ENCODE measurements around the gene D2HGDH. TPM values are rescaled to one million over a fixed set of nuclear protein-coding genes. Genes with fewer than 3 reads are reported as not detected.

Gene D2HGDH
- total RNA-seq, 1 donor from 2014 or later = 10.0 TPM

DNA sequence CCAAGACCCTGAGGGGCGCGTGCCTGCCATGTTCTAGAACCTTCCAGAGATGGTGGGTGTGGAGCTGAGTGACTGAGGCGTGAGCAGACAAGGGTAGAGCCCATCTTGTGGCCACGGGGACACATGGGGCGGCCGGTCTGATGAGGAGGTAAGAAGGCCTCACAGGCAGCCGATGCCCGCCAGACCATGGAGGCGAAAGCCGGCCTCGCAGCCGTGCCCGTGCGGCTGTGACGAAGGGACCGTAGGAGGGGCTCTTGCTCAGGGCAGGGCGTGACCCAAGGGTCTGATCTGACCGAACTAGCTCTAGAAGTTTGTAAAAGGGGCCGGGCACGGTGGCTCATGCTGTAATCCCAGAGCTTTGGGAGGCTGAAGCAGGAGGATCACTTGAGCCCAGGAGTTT lies 19.6 kb downstream of the D2HGDH start:
- Histone ChIP-seq H2AFZ (ENCODE audit: low read depth, low read length) (no peak overlapping the region), H3K79me2 (ENCODE audit: insufficient read depth, low read length) (no peaks in the 10 kb centered on the region), H3K4me2 (ENCODE audit: low read length) (no peak overlapping the region), H3K4me3 (ENCODE audit: insufficient read depth, low read depth, low read length) (no peak overlapping the region), H3K36me3 (ENCODE audit: insufficient read depth, low read length) (no peaks in the 10 kb centered on the region), H3K27ac (ENCODE audit: low read depth, low read length) (no peak overlapping the region), H3K9ac (ENCODE audit: low read length) (no peak overlapping the region), H3K27me3 (ENCODE audit: insufficient read depth, low read length) (no peaks in the 10 kb centered on the region), H3K9me3 (ENCODE audit: insufficient read depth, low read depth, low read length) (no peaks in the 10 kb centered on the region), H3K4me1 (ENCODE audit: insufficient read depth, low read length) (no peaks in the 10 kb centered on the region), H4K20me1 (ENCODE audit: insufficient read depth, low read length) (no peaks in the 10 kb centered on the region)
- H3K36me3 Mint-ChIP-seq (ENCODE audit: low read depth, unreplicated experiment) = peaks cover 26% of the 10 kb centered on the region
- TF ChIP-seq, protein P1, sequence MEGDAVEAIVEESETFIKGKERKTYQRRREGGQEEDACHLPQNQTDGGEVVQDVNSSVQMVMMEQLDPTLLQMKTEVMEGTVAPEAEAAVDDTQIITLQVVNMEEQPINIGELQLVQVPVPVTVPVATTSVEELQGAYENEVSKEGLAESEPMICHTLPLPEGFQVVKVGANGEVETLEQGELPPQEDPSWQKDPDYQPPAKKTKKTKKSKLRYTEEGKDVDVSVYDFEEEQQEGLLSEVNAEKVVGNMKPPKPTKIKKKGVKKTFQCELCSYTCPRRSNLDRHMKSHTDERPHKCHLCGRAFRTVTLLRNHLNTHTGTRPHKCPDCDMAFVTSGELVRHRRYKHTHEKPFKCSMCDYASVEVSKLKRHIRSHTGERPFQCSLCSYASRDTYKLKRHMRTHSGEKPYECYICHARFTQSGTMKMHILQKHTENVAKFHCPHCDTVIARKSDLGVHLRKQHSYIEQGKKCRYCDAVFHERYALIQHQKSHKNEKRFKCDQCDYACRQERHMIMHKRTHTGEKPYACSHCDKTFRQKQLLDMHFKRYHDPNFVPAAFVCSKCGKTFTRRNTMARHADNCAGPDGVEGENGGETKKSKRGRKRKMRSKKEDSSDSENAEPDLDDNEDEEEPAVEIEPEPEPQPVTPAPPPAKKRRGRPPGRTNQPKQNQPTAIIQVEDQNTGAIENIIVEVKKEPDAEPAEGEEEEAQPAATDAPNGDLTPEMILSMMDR (IDR thresholded peaks at IDR 0.05; ENCODE audit: insufficient read depth, low read depth, low read length) = no peak
- no peak for TF ChIP-seq EZH2 (IDR thresholded peaks at IDR 0.05; ENCODE audit: insufficient read depth, low read length)
- H3K9me3 Mint-ChIP-seq (ENCODE audit: unreplicated experiment) = no peaks in the 10 kb centered on the region
- no peak for DNase-seq (ENCODE audit: low read depth)
- H3K27me3 Mint-ChIP-seq (ENCODE audit: low read depth, unreplicated experiment) = peaks cover 3% of the 10 kb centered on the region
- no peak overlapping the region for H3K27ac Mint-ChIP-seq (ENCODE audit: unreplicated experiment)
- no peaks in the 10 kb centered on the region for H3K4me1 Mint-ChIP-seq (ENCODE audit: low read depth, unreplicated experiment)
- no peak for FAIRE-seq
- H3K4me3 Mint-ChIP-seq (ENCODE audit: unreplicated experiment) = no peak overlapping the region

DNA sequence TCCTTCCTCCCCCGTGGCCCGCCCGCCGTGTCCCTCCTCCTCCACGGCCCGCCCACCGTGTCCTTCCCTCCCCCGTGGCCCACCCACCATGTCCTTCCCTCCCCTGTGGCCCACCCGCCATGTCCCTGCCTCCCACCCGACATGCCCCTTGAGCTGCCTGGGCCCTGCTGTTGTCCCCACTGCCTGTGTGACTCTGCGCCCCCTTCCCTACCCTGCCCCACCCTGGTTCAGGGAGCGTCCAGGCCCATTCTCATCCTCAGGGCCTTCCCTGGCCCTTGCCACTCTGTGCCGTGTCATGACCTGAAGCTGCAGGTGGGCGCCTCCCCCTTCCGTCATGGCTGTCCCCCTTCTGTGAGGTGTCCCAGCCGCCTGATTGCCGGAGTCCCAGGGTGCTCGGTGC lies 20.7 kb downstream of the D2HGDH start:
- Histone ChIP-seq H2AFZ (ENCODE audit: low read depth, low read length) (no peak overlapping the region), H3K4me1 (ENCODE audit: insufficient read depth, low read length) (no peaks in the 10 kb centered on the region), H3K4me3 (ENCODE audit: insufficient read depth, low read depth, low read length) (no peak overlapping the region), H3K27me3 (ENCODE audit: insufficient read depth, low read length) (no peaks in the 10 kb centered on the region), H3K9ac (ENCODE audit: low read length) (no peak overlapping the region), H4K20me1 (ENCODE audit: insufficient read depth, low read length) (peaks cover 5% of the 10 kb centered on the region), H3K27ac (ENCODE audit: low read depth, low read length) (no peak overlapping the region), H3K79me2 (ENCODE audit: insufficient read depth, low read length) (no peaks in the 10 kb centered on the region), H3K9me3 (ENCODE audit: insufficient read depth, low read depth, low read length) (no peaks in the 10 kb centered on the region), H3K4me2 (ENCODE audit: low read length) (no peak overlapping the region), H3K36me3 (ENCODE audit: insufficient read depth, low read length) (no peaks in the 10 kb centered on the region)
- DNase-seq (ENCODE audit: low read depth) (no peak), FAIRE-seq (no peak)
- no peak for TF ChIP-seq EZH2 (IDR thresholded peaks at IDR 0.05; ENCODE audit: insufficient read depth, low read length)
- TF ChIP-seq, protein P1 (IDR thresholded peaks at IDR 0.05; ENCODE audit: insufficient read depth, low read depth, low read length) = no peak
- Mint-ChIP-seq H3K4me1 (ENCODE audit: low read depth, unreplicated experiment) (no peaks in the 10 kb centered on the region), H3K9me3 (ENCODE audit: unreplicated experiment) (peaks cover 6% of the 10 kb centered on the region), H3K27me3 (ENCODE audit: low read depth, unreplicated experiment) (peaks cover 3% of the 10 kb centered on the region), H3K4me3 (ENCODE audit: unreplicated experiment) (no peak overlapping the region), H3K36me3 (ENCODE audit: low read depth, unreplicated experiment) (peaks cover 26% of the 10 kb centered on the region), H3K27ac (ENCODE audit: unreplicated experiment) (no peak overlapping the region)

DNA sequence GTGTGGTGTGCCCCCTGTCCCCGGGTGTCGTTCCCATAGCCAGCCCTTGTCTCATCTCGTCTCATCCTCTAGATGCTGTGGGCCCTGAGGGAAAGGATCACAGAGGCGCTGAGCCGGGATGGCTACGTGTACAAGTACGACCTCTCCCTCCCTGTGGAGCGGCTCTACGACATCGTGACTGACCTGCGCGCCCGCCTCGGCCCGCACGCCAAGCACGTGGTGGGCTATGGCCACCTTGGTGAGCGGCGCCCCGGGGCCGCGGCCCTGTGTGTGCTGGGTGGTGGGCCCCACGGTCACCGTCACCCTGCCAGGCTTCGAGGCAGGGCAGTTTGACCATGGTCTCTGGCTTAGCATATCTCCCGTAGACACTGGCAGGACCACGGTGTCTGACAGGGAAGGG lies 21.3 kb downstream of the D2HGDH start:
- H3K4me1 ChIP-seq (ENCODE audit: insufficient read depth, low read length) = no peaks in the 10 kb centered on the region
- TF ChIP-seq, protein P1 (IDR thresholded peaks at IDR 0.05; ENCODE audit: insufficient read depth, low read depth, low read length) = no peak
- no peak for TF ChIP-seq EZH2 (IDR thresholded peaks at IDR 0.05; ENCODE audit: insufficient read depth, low read length)
- no peak overlapping the region for H2AFZ ChIP-seq (ENCODE audit: low read depth, low read length)
- H3K27me3 ChIP-seq (ENCODE audit: insufficient read depth, low read length) = no peaks in the 10 kb centered on the region
- H3K36me3 Mint-ChIP-seq (ENCODE audit: low read depth, unreplicated experiment) = peaks cover 28% of the 10 kb centered on the region
- no peak overlapping the region for H3K4me3 Mint-ChIP-seq (ENCODE audit: unreplicated experiment)
- FAIRE-seq (no peak), DNase-seq (ENCODE audit: low read depth) (no peak)
- peaks cover 11% of the 10 kb centered on the region for H4K20me1 ChIP-seq (ENCODE audit: insufficient read depth, low read length)
- H3K27ac Mint-ChIP-seq (ENCODE audit: unreplicated experiment) = no peak overlapping the region
- H3K4me2 ChIP-seq (ENCODE audit: low read length) = no peak overlapping the region
- H3K9ac ChIP-seq (ENCODE audit: low read length) = no peak overlapping the region
- no peaks in the 10 kb centered on the region for H3K36me3 ChIP-seq (ENCODE audit: insufficient read depth, low read length)
- H3K9me3 ChIP-seq (ENCODE audit: insufficient read depth, low read depth, low read length) = peaks cover 3% of the 10 kb centered on the region
- peaks cover 8% of the 10 kb centered on the region for H3K9me3 Mint-ChIP-seq (ENCODE audit: unreplicated experiment)
- H3K27ac ChIP-seq (ENCODE audit: low read depth, low read length) = no peak overlapping the region
- no peaks in the 10 kb centered on the region for H3K79me2 ChIP-seq (ENCODE audit: insufficient read depth, low read length)
- no peaks in the 10 kb centered on the region for H3K4me1 Mint-ChIP-seq (ENCODE audit: low read depth, unreplicated experiment)
- peaks cover 2% of the 10 kb centered on the region for H3K27me3 Mint-ChIP-seq (ENCODE audit: low read depth, unreplicated experiment)
- no peak overlapping the region for H3K4me3 ChIP-seq (ENCODE audit: insufficient read depth, low read depth, low read length)
